A549 (cell line): Measurements from ENCODE around the gene SPTBN4. TPM values are rescaled to one million over a fixed set of nuclear protein-coding genes. Genes with fewer than 3 reads are reported as not detected.

Source experiments
- ATAC-seq, 2 experiments: fragments of 200-7000 bp in 1 of 2; fragments of >200 bp in 1 of 2; cut with Nextera tagmentation in 1 of 2; cut with Tn5 transposase in 1 of 2; 3 replicates each; pipeline versions ENCODE4 v1.8.0 to v1.9.1; 2018 to 2020; ENCODE audit warnings: mild to moderate bottlenecking in 1 of 2, moderate library complexity in 1 of 2
- CTCF ChIA-PET: fragments of 300-600 bp; sonication (Branson Sonifier 250); formaldehyde crosslinking; extraction: SDS; loops from one replicate; lab custom pipeline; 2021; ENCODE audit warnings: antibody characterized with exemption, inconsistent platforms; lab: Yijun Ruan, JAX
- POLR2A ChIA-PET: fragments of 350-600 bp; formaldehyde crosslinking; extraction: SDS; loops from one replicate; lab custom pipeline; 2021; ENCODE audit warnings: antibody characterized with exemption, inconsistent platforms; lab: Yijun Ruan, JAX
- DNase-seq, 2 experiments: peaks; one replicate each; pipeline versions ENCODE4 v3.0.0 to v3.0.0-alpha.2; 2011 to 2016; ENCODE audit warnings: low read depth in 1 of 2, low spot score in 1 of 2
- FAIRE-seq: peaks from 2 replicates; lab custom pipeline; 2011; peaks lifted over from hg19 to GRCh38; lab: Jason Lieb, UNC
- H3K27ac ChIP-seq, 2 experiments: fragments of >200 bp; sonication (Bioruptor Twin); formaldehyde crosslinking; 3 replicates each; pipeline ENCODE4 v1.5.1; 2016 to 2017
- H3K4me1 ChIP-seq: fragments of >200 bp; sonication (Bioruptor Twin); formaldehyde crosslinking; 3 replicates; pipeline ENCODE4 v1.6.1; 2016
- H3K4me2 ChIP-seq: fragments of >200 bp; sonication (Bioruptor Twin); formaldehyde crosslinking; 3 replicates; pipeline ENCODE4 v1.6.1; 2016
- H3K4me3 ChIP-seq: fragments of >200 bp; sonication (Bioruptor Twin); formaldehyde crosslinking; 3 replicates; pipeline ENCODE4 v1.5.1; 2016
- H3K9me3 ChIP-seq: fragments of >200 bp; sonication (Bioruptor Twin); formaldehyde crosslinking; 3 replicates; pipeline ENCODE4 v1.6.1; 2016
- BHLHE40 ChIP-seq: IDR thresholded peaks from 2 replicates; pipeline ENCODE4 v1.6.1; 2012; ENCODE audit warnings: low read depth, low read length, inconsistent platforms
- CBX2 ChIP-seq: fragments of 200-600 bp; sonication (generic); IDR thresholded peaks from 2 replicates; pipeline ENCODE4 v1.6.1; 2016; ENCODE audit warnings: low read depth, mild to moderate bottlenecking, borderline replicate concordance
- CBX8 ChIP-seq: fragments of 200-600 bp; sonication (generic); IDR thresholded peaks from 2 replicates; pipeline ENCODE4 v1.6.1; 2016
- EHMT2 ChIP-seq: fragments of 200-600 bp; sonication (generic); IDR thresholded peaks from 2 replicates; pipeline ENCODE4 v1.6.1; 2016; ENCODE audit warnings: antibody characterized with exemption, low read depth, mild to moderate bottlenecking, moderate library complexity
- EP300 ChIP-seq, 2 experiments: fragments of >200 bp; sonication (Bioruptor Twin); formaldehyde crosslinking; IDR thresholded peaks; 2 replicates in 1 of 2; 3 replicates in 1 of 2; pipeline ENCODE4 v1.6.1; 2016 to 2017
- FOSL2 ChIP-seq, 2 experiments: fragments of 450-650 bp in 1 of 2; fragments of >200 bp in 1 of 2; sonication (Bioruptor Twin) in 1 of 2; formaldehyde crosslinking; IDR thresholded peaks; 2 replicates each; pipeline versions ENCODE4 v1.5.0 to v1.6.1; 2016 to 2020; ENCODE audit warnings: mild to moderate bottlenecking in 1 of 2, moderate library complexity in 1 of 2
- HES2 ChIP-seq: fragments of >200 bp; sonication (Bioruptor Twin); formaldehyde crosslinking; IDR thresholded peaks from 2 replicates; pipeline ENCODE4 v1.6.1; 2016
- HEYL ChIP-seq: fragments of 250-450 bp; sonication (Bioruptor Pico); IDR thresholded peaks from 2 replicates; pipeline ENCODE4 v1.8.0; 2021; ENCODE audit warnings: mild to moderate bottlenecking, moderate library complexity
- HOXA7 ChIP-seq: fragments of 250-450 bp; sonication (Bioruptor Pico); IDR thresholded peaks from 2 replicates; pipeline ENCODE4 v1.5.0; 2020; ENCODE audit warnings: mild to moderate bottlenecking, moderate library complexity
- HOXB13 ChIP-seq: fragments of 250-450 bp; sonication (Bioruptor Pico); IDR thresholded peaks from 2 replicates; pipeline ENCODE4 v1.5.0; 2020; ENCODE audit warnings: low read depth, mild to moderate bottlenecking, moderate library complexity
- HOXB5 ChIP-seq: fragments of 250-450 bp; sonication (Bioruptor Pico); IDR thresholded peaks from 2 replicates; pipeline ENCODE4 v1.5.0; 2020; ENCODE audit warnings: mild to moderate bottlenecking, moderate library complexity
- KDM5A ChIP-seq: fragments of 200-600 bp; sonication (generic); IDR thresholded peaks from 2 replicates; pipeline ENCODE4 v1.6.1; 2016; ENCODE audit warnings: antibody characterized with exemption, mild to moderate bottlenecking
- MAFK ChIP-seq: fragments of 450-650 bp; IDR thresholded peaks from 2 replicates; pipeline ENCODE4 v1.6.1; 2014; ENCODE audit not compliant: partially characterized antibody
- POLR2A ChIP-seq: IDR thresholded peaks from 2 replicates; pipeline ENCODE4 v1.6.1; 2012; ENCODE audit warnings: mild to moderate bottlenecking, low read length
- RAD21 ChIP-seq, 2 experiments: fragments of >200 bp in 1 of 2; sonication (Bioruptor Twin) in 1 of 2; formaldehyde crosslinking in 1 of 2; IDR thresholded peaks in 1 of 2; conservative IDR thresholded peaks in 1 of 2; 2 replicates in 1 of 2; 3 replicates in 1 of 2; pipeline ENCODE4 v1.6.1; 2012 to 2018; ENCODE audit warnings: inconsistent platforms in 1 of 2
- RARB ChIP-seq: fragments of 250-450 bp; sonication (Bioruptor Pico); IDR thresholded peaks from 2 replicates; pipeline ENCODE4 v1.8.0; 2021; ENCODE audit warnings: mild to moderate bottlenecking, moderate library complexity
- RCOR1 ChIP-seq: fragments of 150-350 bp; IDR thresholded peaks from 2 replicates; pipeline ENCODE4 v1.6.1; 2014; ENCODE audit warnings: antibody characterized with exemption, low read length, low read depth
- REST ChIP-seq: fragments of 200-600 bp; sonication (generic); IDR thresholded peaks from 2 replicates; pipeline ENCODE4 v1.6.1; 2016; ENCODE audit warnings: antibody characterized with exemption, mild to moderate bottlenecking, moderate library complexity
- RFX5 ChIP-seq: fragments of 450-650 bp; IDR thresholded peaks from 2 replicates; pipeline ENCODE4 v1.7.1; 2014; ENCODE audit warnings: antibody characterized with exemption, mild to moderate bottlenecking, moderate library complexity
- SREBF2 ChIP-seq: fragments of 450-650 bp; IDR thresholded peaks from 2 replicates; pipeline ENCODE4 v1.6.1; 2014; ENCODE audit warnings: mild to moderate bottlenecking, moderate library complexity
- USF2 ChIP-seq: fragments of 450-650 bp; IDR thresholded peaks from 2 replicates; pipeline ENCODE4 v1.6.1; 2014; ENCODE audit warnings: antibody characterized with exemption
- ZSCAN20 ChIP-seq: fragments of 250-450 bp; sonication (Bioruptor Pico); IDR thresholded peaks from 2 replicates; pipeline ENCODE4 v1.8.0; 2022; ENCODE audit warnings: mild to moderate bottlenecking, moderate library complexity
- WGBS: methylation state at CpG from one replicate; pipeline ENCODE4 v1.1.6; 2017; ENCODE audit errors: missing lambda C conversion rate; 5-methylcytosine and 5-hydroxymethylcytosine counted together
- polyA plus RNA-seq, 4 experiments: library from polyadenylated mRNA; depleted of rRNA in 3 of 4; stranded (reverse); fragments of >200 nt; fragmentation: RNase III in 1 of 4; extraction: RNeasy Plus Mini Kit Qiagen cat#74134 plus additional on column Dnase treatment in 1 of 4; gene quantifications; 2 replicates in 3 of 4; 3 replicates in 1 of 4; pipeline ENCODE4 v1.2.3, GENCODE V29; 2011 to 2017
- TF ChIP-seq, protein P1 (sequence below): IDR thresholded peaks from 2 replicates; pipeline ENCODE4 v1.6.1; 2012; ENCODE audit warnings: low read depth, borderline replicate concordance
- TF ChIP-seq, protein P2 (sequence below): fragments of 250-450 bp; sonication (Bioruptor Pico); IDR thresholded peaks from 2 replicates; pipeline ENCODE4 v1.5.0; 2021; ENCODE audit warnings: mild to moderate bottlenecking, moderate library complexity, borderline replicate concordance

SPTBN4 gene
- polyA plus RNA-seq, 2 of the 4 experiments (the other 2 are of a cell fraction) = 1.4 to 2.2 TPM

DNA sequence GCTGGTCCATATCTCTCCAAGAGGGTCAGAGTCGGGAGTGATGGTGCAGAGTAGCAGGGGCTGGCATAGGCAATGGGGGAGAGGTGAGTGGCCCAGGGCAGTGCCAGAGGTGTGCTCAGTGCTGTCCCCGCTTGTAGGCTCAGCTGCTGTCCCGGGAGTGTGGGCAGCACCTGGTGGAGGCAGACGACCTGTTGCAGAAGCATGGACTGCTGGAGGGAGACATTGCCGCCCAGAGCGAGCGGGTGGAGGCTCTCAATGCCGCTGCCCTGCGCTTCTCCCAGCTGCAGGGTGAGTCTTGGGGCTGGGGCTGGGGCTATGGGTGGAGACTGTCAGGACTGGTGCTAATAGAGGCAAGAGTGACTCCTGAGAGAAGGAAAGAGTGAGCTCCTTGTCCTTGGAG lies 39.3 kb downstream of the SPTBN4 start:
- CTCF ChIA-PET = interaction anchor here (0.6 to 9.0 kb wide), 14 partner anchors 9 to 781 kb away, joined by 3 to 51 read pairs (median 4); partner anchors contain the start of gene BLVRB
- POLR2A ChIA-PET = no interaction called here
- TF ChIP-seq HOXB13 = no peak
- TF ChIP-seq RAD21 (conservative IDR thresholded peaks at IDR 0.05 in 1 of 2, IDR thresholded peaks at IDR 0.05 in 1 of 2) = no peak
- TF ChIP-seq HOXA7 (CRISPR knock-in tag) = no peak
- TF ChIP-seq FOSL2 (IDR thresholded peaks at IDR 0.05) = no peak
- no peak for TF ChIP-seq FOSL2 (CRISPR knock-in tag; IDR thresholded peaks at IDR 0.05)
- no peak for TF ChIP-seq POLR2A
- TF ChIP-seq RARB (CRISPR knock-in tag) = no peak
- TF ChIP-seq KDM5A = no peak
- TF ChIP-seq RFX5 = no peak
- FAIRE-seq (no peak), DNase-seq (no peak), ATAC-seq (peak; percentile 20 to 35; a peak in 5 of 6 replicates)
- H3K9me3 ChIP-seq = no peaks in the 10 kb centered on the region
- no peaks in the 10 kb centered on the region for H3K4me1 ChIP-seq
- H3K4me3 ChIP-seq = no peak overlapping the region
- no peak overlapping the region for H3K27ac ChIP-seq
- no peak overlapping the region for H3K4me2 ChIP-seq
- WGBS = 57% methylated on average over 9 of the region's 9 CpGs

- ChIA-PET CTCF (interaction anchor here (0.6 to 1.3 kb wide), 4 partner anchors 12 to 87 kb away, joined by 3 to 4 read pairs (median 3); no protein-coding TSS in a partner anchor), POLR2A (no interaction called here)
- DNase-seq (peak in 1 of 2 experiments; percentile 42), ATAC-seq (peak in 1 of 2 experiments; percentile 8; a peak in 1 of 6 replicates), FAIRE-seq (no peak)
- Histone ChIP-seq H3K27ac (no peak overlapping the region), H3K4me3 (no peak overlapping the region), H3K4me1 (peaks cover 1% of the 10 kb centered on the region; the same call in 1 of the 3 replicates), H3K9me3 (no peaks in the 10 kb centered on the region), H3K4me2 (no peak overlapping the region)
- WGBS = 39% methylated on average over 2 of the region's 2 CpGs
- TF ChIP-seq HEYL (CRISPR knock-in tag) = no peak
- TF ChIP-seq RARB (CRISPR knock-in tag) = no peak
- TF ChIP-seq USF2 = no peak
- no peak for TF ChIP-seq REST
- no peak for TF ChIP-seq MAFK
These were observed 41.1 kb downstream of the SPTBN4 start for GRCh38 chr19:40507892-40508291.

- ChIA-PET CTCF (interaction anchor here (1.1 to 6.1 kb wide), 11 partner anchors 9 to 126 kb away, joined by 3 to 35 read pairs (median 7); no protein-coding TSS in a partner anchor), POLR2A (no interaction called here)
- ATAC-seq (no peak), DNase-seq (no peak), FAIRE-seq (peak; percentile 77)
- Histone ChIP-seq H3K4me1 (peaks cover 5% of the 10 kb centered on the region; the same call in 1 of the 3 replicates), H3K9me3 (no peaks in the 10 kb centered on the region), H3K4me3 (no peak overlapping the region), H3K27ac (no peak overlapping the region), H3K4me2 (no peak overlapping the region)
- no peak for TF ChIP-seq BHLHE40
- no peak for TF ChIP-seq RAD21 (conservative IDR thresholded peaks at IDR 0.05 in 1 of 2, IDR thresholded peaks at IDR 0.05 in 1 of 2)
- TF ChIP-seq CBX8 = no peak
- no peak for TF ChIP-seq HES2
- TF ChIP-seq USF2 = no peak
- no peak for TF ChIP-seq RFX5
- TF ChIP-seq, protein P1, sequence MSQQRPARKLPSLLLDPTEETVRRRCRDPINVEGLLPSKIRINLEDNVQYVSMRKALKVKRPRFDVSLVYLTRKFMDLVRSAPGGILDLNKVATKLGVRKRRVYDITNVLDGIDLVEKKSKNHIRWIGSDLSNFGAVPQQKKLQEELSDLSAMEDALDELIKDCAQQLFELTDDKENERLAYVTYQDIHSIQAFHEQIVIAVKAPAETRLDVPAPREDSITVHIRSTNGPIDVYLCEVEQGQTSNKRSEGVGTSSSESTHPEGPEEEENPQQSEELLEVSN = no peak
- TF ChIP-seq HOXB13 = no peak
- no peak for TF ChIP-seq EP300 (IDR thresholded peaks at IDR 0.05)
- TF ChIP-seq, protein P2, sequence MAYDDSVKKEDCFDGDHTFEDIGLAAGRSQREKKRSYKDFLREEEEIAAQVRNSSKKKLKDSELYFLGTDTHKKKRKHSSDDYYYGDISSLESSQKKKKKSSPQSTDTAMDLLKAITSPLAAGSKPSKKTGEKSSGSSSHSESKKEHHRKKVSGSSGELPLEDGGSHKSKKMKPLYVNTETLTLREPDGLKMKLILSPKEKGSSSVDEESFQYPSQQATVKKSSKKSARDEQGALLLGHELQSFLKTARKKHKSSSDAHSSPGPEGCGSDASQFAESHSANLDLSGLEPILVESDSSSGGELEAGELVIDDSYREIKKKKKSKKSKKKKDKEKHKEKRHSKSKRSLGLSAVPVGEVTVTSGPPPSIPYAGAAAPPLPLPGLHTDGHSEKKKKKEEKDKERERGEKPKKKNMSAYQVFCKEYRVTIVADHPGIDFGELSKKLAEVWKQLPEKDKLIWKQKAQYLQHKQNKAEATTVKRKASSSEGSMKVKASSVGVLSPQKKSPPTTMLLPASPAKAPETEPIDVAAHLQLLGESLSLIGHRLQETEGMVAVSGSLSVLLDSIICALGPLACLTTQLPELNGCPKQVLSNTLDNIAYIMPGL (CRISPR knock-in tag) = no peak
- no peak for TF ChIP-seq ZSCAN20 (CRISPR knock-in tag)
- TF ChIP-seq EHMT2 = no peak
- TF ChIP-seq HOXB5 (CRISPR knock-in tag) = no peak
- TF ChIP-seq SREBF2 = no peak
- TF ChIP-seq HEYL (CRISPR knock-in tag) = no peak
- no peak for TF ChIP-seq RCOR1
- no peak for TF ChIP-seq CBX2
- 77% methylated on average over 8 of the region's 8 CpGs for WGBS
These were observed 42.0 kb downstream of the SPTBN4 start for GRCh38 chr19:40508739-40509260.
